ENCODE measurements around the gene DACH2. TPM values are rescaled to one million over a fixed set of nuclear protein-coding genes. Genes with fewer than 3 reads are reported as not detected.

Gene DACH2
- total RNA-seq, 1 experiment from 2014 or later: 1.0 TPM

- Histone ChIP-seq H3K23ac (ENCODE audit: insufficient read length, low read depth, low read length) (no peak overlapping the region), H2BK5ac (ENCODE audit: insufficient read length, low read length) (no peak overlapping the region), H3K27me3 (ENCODE audit: insufficient read depth, low read length) (no peaks in the 10 kb centered on the region), H3K14ac (ENCODE audit: insufficient read depth, low read length) (no peak overlapping the region), H2AFZ (ENCODE audit: low read length) (no peak overlapping the region), H4K5ac (ENCODE audit: insufficient read length, low read depth, low read length) (no peak overlapping the region), H4K20me1 (ENCODE audit: control insufficient read depth, insufficient read depth, insufficient read length) (no peaks in the 10 kb centered on the region), H3K56ac (ENCODE audit: insufficient read length, low read depth, low read length) (no peak overlapping the region), H2BK20ac (ENCODE audit: low read depth, low read length, poor library complexity, severe bottlenecking) (no peak overlapping the region), H2BK120ac (ENCODE audit: low read depth, low read length, poor library complexity, severe bottlenecking) (no peak overlapping the region), H4K91ac (ENCODE audit: insufficient read length, low read depth, low read length) (no peak overlapping the region), H3K9me3 (ENCODE audit: control insufficient read depth, low read depth, low read length) (no peaks in the 10 kb centered on the region), H2AK5ac (ENCODE audit: insufficient read length, low read length) (no peak overlapping the region), H2BK12ac (ENCODE audit: insufficient read length, low read depth, low read length) (no peak overlapping the region), H3K79me1 (ENCODE audit: insufficient read depth, low read depth, low read length, poor library complexity, severe bottlenecking) (no peaks in the 10 kb centered on the region), H3K9ac (ENCODE audit: extremely low read depth, insufficient read length, low read length) (no peak overlapping the region), H3T11ph (ENCODE audit: low read length) (no peak overlapping the region), H3K4me1 (ENCODE audit: insufficient read depth, low read length) (no peaks in the 10 kb centered on the region), H3K27ac (ENCODE audit: insufficient read length, low read depth, low read length) (no peak overlapping the region), H3K4me2 (ENCODE audit: insufficient read depth, insufficient read length, low read length) (no peak overlapping the region), H3K79me2 (ENCODE audit: insufficient read depth, low read length) (no peaks in the 10 kb centered on the region), H3K18ac (ENCODE audit: insufficient read length, low read depth, low read length) (no peak overlapping the region), H2BK15ac (ENCODE audit: low read depth, low read length) (no peak overlapping the region), H4K8ac (replicated peaks; ENCODE audit: insufficient read length, low read depth, low read length) (no peak overlapping the region), H3K4ac (ENCODE audit: low read depth, low read length) (no peak overlapping the region), H3K23me2 (ENCODE audit: insufficient read length, low read depth, low read length, poor library complexity, severe bottlenecking) (no peaks in the 10 kb centered on the region)
- H3K4me3 Mint-ChIP-seq: no peak overlapping the region
- peaks cover 0 to 6% (median 0%) of the 10 kb centered on the region in 3 experiments; a peak in 1 of 7 replicates for H3K36me3 Mint-ChIP-seq (ENCODE audit: insufficient read depth in 1 of 3, low read depth in 3 of 3)
- peaks cover 5 to 14% of the 10 kb centered on the region in 2 experiments; a peak in 4 of 5 replicates for H3K9me3 Mint-ChIP-seq
- no peak for TF ChIP-seq CTCF (conservative IDR thresholded peaks at IDR 0.05)
- no peak overlapping the region for H3K27ac Mint-ChIP-seq
- H3K27me3 Mint-ChIP-seq (ENCODE audit: low read depth): no peaks in the 10 kb centered on the region
- H3K4me1 Mint-ChIP-seq: no peaks in the 10 kb centered on the region
- DNase-seq: no peak
Measured at GRCh38 chrX:86436116-86436515, 287.9 kb downstream of the DACH2 start.
